Myocyte (in vitro differentiated cells): ENCODE measurements around the gene CDK6. TPM values are rescaled to one million over a fixed set of nuclear protein-coding genes. Genes with fewer than 3 reads are reported as not detected.

Experiments
- DNase-seq: peaks from one replicate; pipeline ENCODE4 v3.0.0-alpha.2; 2012; ENCODE audit warnings: low read depth
- total RNA-seq: library from RNA; depleted of rRNA; stranded (reverse); fragments of >200 nt; gene quantifications from 2 replicates; pipeline ENCODE4 v1.2.3, GENCODE V29; 2014

CDK6 gene
- total RNA-seq, 1 donor from 2014 or later = 124 TPM

- no peak for DNase-seq
These were observed 183.8 kb downstream of the CDK6 start for GRCh38 chr7:92652536-92652935.

DNA sequence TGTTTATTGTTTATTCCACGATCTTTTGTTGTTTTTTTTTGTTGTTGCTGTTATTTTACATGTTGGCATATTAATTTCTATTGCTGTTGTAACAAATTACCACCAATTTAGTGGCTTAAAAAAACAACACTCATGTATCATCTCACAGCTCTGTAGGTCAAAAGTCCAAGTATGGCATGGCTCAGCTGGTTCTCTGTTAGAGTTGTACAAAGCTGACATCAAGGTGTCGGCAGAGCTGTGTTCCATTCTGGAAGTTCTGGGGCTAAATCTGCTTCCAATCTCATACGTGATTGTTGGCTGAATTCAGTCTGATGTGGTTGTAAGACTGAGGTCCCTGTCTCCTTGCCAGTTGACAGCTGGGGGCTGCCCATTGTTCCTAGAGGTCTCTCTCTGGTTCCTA lies 186.0 kb downstream of the CDK6 start:
- DNase-seq = peak; percentile 66

DNA sequence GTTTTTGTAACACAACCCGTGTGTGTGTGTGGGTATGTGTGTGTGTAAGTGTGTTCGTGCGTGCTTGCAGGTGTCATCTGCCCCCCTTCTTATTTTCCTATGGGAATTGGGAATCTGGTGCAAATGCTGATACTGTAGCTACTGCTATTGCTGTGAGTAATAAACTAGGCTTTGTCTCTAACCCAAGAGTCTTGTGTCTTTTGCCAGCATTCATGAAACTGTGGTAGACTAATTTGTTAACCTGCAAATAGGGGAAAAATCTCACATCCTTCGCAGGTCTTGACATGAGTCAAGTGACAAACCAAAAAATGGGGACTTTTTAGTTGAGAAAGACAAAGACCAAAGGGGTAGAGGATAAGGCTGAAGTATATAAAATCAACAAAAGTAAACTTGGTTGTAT lies 188.3 kb downstream of the CDK6 start:
- DNase-seq = no peak

DNA sequence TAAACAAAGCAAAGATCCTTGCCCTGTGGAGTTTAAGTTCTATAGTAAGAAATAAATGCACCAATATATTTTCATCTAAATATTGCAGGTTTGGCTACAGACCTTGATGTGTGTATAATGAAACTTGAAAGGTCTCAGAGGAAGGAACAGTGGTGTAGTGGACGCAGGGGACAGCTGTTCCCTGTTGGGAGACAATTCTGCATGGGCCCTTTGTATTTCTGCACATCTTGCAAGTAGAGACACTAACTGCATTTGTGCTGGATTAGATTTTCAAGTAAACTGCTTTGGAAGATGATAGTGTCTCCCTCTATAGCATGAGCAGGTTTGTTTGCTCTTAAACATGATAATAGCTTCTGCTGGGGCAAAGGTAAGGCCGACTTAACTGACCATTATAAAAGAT lies 188.7 kb downstream of the CDK6 start:
- DNase-seq = no peak

GRCh38 chr7:92647011-92647625 lies 189.3 kb downstream of the CDK6 start:
- no peak for DNase-seq

- peak; percentile 32 for DNase-seq
These were observed 191.0 kb downstream of the CDK6 start for GRCh38 chr7:92645114-92646061.

DNA sequence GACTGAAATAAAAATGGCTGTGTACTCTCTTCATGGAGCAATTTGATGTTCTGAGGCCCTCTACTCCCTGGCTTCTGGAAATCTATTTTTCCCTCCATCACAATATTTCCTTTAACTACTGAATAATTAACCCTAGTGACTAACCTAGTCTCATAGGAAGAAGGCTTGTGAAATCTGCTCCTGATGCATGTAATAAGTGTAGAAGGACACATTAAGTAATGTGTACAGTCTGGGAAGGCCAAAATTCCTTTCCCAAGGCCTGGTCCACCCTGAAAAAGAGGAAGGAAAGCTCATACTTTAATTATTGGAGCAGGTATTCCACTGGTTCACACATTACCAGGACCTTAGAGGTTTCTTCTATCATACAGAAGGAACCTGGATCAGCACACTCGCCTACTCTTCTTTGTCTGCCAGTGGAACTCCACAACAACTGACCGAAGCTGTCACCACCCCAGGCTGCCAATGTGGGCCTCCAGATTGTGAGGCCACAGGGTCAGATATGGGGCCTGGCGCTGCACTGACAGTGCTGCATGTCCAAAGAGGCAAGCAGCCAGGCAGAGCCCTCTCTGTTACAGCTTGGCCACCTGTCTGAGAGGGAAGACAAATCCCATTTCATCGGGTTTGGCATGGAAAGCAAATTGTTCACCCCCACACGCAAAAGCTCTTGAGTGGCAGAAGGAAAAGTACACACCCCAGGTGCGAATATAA lies 191.8 kb downstream of the CDK6 start:
- peak; percentile 82 for DNase-seq

DNA sequence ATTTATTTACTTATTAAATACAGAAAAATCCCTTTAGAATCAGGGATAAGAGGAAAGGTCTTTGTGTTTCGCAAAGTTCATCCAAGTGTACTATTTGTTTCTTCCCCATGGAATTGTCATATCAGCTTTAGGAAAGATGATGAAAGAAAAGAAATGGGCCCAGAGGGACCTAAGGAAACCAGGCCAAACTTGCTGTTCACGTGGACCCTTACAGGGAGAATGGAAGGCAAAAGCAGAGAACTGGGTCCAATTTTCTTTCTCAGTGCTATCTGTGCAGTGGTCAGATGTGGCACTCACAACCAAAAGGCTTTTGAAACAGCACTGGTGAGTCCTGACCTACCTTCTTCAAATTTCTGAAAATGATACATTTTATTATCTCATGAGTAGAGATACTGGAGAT lies 192.6 kb downstream of the CDK6 start:
- DNase-seq = no peak

DNA sequence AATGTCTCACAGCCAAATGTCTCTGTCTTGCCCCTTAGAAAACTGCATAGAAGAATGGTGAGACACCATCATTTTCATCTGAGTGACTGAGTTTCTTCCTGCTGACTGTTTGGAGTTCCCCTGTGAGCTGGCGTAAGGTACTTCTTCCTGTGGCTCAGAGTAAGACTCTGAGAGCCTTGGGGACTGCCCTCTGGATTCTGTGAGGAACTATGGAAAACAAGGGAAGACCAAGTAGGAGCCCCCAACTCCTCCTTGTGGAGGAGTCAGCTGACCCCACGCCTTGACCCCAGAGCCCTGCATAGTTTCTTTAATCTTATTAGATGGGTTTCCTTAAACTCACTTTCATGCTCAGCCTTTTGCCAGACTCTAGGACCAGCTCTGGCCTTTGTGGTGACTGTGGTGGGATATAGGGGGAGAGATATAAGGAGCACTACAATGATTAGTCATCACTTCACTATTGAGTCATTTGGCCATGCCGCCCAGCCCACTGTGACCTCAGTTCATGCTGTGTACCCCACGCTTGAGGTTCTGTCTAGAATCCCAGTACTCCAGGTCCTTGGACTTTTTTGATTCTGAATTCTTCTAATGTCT lies 194.4 kb downstream of the CDK6 start:
- peak; percentile 30 for DNase-seq

GRCh38 chr7:92639966-92640365 lies 196.4 kb downstream of the CDK6 start:
- no peak for DNase-seq

- peak; percentile 83 for DNase-seq
These were observed 197.0 kb downstream of the CDK6 start for GRCh38 chr7:92639213-92639896.

DNA sequence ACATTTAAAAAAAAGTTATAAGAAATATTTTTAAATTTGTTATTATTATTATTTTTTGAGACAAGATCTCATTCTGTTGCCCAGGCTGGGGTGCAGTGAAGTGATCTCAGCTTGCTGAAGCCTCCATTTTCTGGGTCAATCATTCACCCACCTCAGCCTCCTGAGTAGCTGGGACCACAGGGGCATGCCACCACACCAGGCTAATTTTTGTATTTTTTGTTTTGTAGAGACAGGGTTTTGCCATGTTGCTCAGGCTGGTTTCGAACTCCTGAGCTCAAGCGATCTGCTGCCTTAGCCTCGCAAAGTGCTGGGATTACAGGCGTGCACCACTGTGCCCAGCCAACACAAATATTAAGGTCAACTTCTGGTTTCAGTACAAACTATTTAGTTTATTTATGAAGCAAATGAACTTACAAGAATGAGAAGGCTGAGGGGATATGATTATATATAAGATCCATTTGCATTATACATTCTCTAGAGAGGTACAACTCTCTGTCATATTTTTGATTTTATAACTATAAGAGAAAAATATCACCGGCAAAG lies 200.3 kb downstream of the CDK6 start:
- DNase-seq = no peak

GRCh38 chr7:92635538-92635937 lies 200.8 kb downstream of the CDK6 start:
- DNase-seq = no peak

- DNase-seq = peak; percentile 50
These were observed 201.4 kb downstream of the CDK6 start for GRCh38 chr7:92634924-92635519.

- DNase-seq = peak; percentile 40
These were observed 202.2 kb downstream of the CDK6 start for GRCh38 chr7:92634205-92634604.

DNA sequence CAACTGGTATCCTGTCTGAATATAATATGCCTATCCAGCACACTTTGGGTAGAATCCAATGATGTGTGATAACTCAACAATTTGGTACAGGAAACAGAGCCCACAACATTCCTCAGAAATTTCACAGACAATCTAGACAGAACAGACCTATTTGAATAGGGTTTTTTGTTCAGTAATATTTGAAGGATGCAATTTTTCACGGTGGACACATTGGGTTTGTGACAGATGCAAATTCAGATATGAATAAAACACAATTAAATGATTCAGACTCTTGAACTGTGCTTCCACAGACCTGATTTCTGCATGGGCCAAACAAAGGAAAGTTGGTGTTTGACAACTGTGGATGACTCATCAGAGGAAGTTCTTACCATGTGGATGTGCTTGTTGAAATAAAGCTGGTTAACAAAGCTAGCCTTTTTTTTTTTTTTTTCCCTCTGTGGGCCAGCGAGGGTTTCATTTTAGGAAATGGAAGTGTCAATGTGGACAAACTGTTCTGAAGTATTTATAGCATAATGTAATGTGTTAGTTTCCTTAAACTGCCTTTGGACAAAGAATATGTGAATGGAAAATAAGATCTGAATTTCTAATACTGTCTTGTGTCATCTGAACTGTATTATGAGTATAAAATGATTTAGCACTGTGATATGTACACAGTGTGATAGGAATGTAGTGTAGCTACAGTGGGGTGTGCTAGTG lies 203.0 kb downstream of the CDK6 start:
- DNase-seq = peak; percentile 97

DNA sequence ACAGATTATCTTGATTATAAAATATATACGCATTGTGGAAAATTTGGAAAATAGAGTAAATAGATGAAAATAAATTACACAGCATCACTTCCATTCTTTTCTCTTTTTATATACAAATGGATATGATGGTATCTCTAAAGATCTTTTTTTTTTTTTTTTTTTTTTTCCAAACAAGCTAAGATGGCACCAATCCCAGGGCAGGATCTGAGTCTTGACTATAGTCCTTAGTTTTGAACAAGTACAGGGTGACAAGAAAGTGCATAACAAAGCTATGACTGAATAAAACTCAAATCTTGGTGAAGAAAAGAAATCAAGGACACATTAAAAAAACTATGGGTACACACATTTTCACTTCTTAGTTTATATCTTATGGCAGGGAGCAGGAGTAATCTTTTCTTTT lies 203.6 kb downstream of the CDK6 start:
- DNase-seq = no peak

- DNase-seq = no peak
These were observed 204.4 kb downstream of the CDK6 start for GRCh38 chr7:92631850-92632487.
